Inflammatory macrophage treated with lipopolysaccharide for 4 hours (primary cell): ENCODE data around the gene FMNL2.
"Not testable (repeated sequence)": the region's sequence is repeated elsewhere in the genome, so short reads cannot be mapped to it uniquely, and the experiment has no call there.

Source experiments
- DNase-seq: peaks from one replicate; pipeline ENCODE4 v3.0.0-alpha.2; 2020

The FMNL2 gene

DNA sequence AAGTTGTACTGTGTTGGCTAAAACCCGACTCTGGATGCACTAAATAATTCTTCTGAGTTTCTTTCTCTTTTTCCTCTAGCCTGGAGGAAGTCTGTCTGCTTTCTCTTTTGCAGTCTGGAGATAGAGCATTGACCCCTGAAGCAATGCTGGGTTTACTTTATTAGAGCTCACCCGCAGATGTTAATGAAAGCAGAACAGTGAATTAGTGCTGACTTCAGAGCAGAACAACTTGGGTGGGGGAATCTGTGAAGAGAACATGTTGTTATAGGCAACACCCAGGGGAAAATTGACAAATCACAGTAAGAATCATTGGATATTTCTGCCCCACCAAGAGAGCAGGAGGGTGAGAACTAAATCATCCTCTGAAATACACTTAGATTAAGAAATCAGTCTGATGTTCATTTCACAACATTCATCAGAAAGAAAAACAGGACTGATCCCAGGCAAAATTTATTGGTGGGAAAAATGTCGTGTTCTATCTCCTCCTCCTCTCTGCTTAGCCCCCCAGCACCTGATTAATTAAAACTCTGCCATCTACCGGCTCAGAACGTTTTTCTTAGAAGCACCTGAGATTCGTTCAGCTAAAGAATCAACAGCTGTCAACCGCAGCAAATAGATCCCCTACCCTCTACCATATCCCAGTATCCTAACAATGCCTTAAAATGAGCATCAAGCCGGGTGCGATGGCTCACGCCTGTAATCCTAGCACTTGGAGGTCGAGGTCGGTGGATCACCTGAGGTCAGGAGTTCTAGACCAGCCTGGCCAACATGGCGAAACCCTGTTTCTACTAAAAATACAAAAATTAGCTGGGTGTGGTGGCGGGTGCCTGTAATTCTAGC, 165.1 kb downstream of the FMNL2 start:
- DNase-seq, result peak; percentile 97

DNA sequence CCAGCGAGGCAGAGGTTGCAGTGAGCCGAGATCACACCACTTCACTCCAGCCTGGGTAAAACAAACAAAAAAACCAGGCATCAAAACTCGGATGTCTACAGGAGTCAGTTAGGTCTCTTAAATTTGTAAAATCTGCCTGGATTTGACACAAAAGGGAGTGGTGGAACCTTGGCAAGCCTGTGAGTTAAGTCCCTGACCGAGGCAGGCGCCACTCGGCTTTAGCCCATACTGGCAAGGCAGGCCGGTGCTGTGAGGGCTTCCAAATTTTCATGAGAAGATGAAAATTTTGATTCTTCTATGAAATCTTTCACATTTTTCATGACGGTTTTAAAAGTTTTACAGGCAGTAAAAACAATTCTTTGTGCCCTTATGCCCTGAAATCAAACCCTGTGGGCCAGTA, 165.8 kb downstream of the FMNL2 start:
- DNase-seq, result no peak

DNA sequence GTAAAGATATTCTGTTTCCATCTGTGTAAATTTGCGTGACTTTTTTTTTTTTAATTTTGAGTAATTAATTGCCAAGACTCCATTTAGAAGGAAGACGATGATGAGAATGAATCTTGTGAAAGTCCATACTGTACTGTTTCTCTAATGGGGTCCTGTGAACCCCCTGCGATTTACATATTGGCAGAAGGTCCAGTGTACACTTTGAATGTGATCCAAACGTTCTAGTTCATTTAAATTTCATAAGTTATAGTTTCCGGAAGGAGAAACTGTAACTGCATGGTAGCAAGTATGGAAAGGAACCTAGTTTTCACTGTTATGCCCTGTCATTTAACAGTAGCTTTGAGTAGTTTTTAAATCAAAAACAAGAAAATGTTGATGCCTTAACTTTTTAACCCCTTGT, 166.7 kb downstream of the FMNL2 start:
- DNase-seq, result no peak

DNA sequence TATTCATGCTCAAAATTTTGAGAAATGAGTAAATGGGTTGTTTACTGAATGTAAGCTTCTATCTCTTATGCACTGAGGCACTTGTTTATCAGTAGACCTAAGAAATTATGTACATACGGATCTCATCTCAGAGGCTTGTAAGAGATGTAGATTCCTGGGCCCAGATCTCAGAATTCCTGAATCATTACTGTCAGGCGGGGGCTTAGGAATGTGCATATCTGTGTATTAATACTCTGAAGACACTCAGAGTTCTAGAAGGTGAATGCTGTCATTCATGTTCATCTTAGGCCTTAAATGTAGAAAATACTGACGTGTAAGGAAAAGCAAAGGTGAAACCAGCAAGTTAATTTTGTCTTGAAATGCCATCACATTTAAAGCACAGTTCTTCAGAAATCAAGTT, 169.6 kb downstream of the FMNL2 start:
- DNase-seq, result no peak

DNA sequence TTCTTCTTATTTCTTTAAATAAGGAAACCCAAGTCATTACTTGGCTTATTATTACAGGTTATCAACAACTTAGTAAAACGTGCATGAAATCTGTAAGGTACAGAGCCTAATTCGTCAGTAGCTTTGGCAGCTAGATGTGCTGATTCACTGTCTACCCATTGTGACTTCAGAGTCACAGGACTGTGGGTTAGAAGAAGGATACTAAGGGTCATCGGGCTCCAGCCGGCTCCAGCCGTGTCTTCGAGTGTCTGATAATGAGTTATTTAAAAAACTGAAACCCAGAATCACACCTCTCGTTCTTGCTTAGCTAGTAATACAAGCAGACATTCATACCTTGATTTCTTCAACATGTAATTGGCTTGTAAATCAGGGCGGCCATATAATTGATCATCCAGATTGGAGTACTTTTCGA, 170.5 kb downstream of the FMNL2 start:
- DNase-seq, result peak; percentile 93

DNA sequence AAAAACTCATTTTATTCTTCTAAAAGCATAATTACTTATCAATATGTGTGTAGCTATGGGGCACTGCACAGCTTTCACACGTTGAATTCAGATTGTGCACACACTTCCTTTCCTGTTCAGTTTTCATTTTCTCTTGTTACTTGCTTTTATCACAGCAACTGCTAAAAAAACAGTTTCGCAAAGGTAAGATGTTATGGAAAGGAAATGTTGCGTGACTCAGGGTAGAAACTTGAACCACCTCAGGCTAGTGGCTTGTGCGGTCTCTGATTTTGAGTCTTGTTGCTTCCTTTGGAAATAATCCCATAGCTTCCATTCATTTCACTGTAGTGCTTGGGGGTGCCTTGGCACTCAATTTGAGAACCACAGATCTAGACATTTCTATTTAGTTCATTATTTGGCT, 171.9 kb downstream of the FMNL2 start:
- no peak for DNase-seq

DNA sequence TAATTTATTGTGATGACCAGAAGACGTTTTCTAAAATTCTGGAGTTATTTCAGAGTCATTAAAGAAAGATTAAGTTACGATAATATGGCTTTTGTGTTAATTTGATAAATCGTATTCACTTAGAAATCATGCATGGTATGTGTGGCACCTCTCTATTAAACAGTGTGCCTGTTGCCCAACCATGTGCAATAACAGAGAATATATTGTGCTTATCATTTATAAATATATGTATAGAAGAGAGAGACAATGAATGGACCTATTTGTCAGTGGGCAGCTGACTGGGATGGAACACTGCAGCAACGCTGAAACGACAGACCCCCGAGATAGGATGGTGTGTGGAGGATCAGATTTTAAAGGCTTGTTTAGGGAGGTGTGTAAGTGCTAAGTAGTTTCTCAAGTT, 172.9 kb downstream of the FMNL2 start:
- DNase-seq, result no peak

DNA sequence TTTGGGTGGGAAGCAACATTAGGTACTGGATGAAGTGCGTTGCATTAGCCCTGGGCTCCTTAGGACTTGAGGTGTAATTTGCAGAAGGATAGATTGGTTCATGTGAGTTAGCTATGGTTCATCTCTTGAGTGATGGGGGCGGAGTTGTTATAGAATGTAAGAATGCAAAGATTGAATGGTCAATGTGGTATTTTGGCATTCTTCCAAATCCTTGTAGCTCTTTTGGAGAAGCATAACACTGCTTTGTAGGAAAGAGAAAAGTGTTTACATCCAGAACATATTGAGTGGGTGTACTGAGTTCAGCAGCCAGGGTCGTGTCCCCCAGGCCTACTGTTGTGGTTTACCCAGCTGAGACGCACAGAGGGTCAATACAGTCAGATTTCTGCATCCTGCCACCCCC, 173.5 kb downstream of the FMNL2 start:
- peak; percentile 16 for DNase-seq

DNA sequence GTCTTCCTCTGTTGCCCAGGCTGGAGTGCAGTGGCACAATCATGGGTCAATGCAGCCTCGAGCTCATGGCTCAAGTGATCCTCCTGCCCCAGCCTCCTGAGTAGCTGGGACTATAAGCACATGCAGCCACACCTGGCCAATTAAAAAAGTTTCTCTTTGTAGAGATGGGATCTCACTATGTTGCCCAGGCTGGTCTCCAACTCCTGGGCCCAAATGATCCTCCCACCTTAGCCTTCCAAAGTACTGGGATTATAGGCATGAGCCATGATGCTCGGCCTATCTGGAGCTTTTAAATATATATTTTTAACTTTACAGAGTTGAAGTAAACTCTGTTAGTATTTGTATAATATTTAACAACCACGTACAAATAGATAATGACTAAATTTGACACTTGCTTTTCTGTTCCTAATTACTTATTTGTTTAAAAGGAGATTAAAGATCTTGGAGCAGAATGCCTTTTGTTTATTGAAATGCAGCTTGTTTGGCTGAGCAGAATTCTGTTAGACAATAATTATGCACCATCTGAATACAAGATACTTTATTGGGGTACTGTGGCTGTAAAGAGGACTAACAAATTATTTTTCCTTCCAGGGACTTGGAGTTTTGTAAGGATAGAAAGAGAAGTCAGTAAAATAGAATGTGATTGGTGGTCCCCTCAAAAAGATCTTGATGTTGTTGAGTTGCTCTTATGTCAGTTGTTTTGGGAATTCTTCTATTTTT, 175.0 kb downstream of the FMNL2 start:
- no peak for DNase-seq

DNA sequence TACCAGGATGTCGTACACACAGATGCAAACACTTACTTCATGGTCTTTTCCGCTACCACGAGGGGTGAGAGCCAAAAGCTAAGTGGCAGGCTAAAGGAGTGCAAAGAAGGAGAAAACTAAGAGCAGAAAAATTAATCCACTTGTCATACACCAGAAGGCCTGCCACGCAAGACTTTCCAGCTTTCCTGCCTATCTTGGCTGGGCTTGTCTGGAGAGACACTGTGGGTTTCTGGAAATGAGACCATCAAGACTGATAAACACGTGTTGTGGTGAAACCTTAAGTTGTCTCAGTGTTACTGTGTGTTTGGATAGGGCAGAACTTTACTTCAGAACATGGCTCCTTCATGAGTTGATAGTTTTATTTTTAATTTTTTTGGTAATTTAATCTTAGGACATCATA, 175.6 kb downstream of the FMNL2 start:
- no peak for DNase-seq

DNA sequence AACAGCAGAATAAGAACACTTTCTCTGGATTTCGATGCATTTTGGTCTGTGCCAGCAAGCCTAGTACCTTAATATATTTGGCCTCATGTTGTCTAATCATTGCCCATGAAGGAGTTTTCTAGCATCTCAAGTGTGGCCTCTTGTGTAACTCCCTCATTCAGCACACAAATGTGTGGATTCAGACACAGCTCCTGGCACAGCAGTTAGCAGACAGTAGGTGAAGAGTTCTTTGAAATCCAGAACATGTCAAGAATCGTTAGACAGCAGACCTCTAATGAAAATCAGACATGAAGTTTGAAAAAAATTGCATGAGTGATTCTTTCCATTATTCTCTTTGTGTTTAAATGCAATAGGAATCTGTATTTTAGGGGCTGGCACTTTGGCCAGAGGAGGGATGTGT, 177.0 kb downstream of the FMNL2 start:
- DNase-seq, result no peak

DNA sequence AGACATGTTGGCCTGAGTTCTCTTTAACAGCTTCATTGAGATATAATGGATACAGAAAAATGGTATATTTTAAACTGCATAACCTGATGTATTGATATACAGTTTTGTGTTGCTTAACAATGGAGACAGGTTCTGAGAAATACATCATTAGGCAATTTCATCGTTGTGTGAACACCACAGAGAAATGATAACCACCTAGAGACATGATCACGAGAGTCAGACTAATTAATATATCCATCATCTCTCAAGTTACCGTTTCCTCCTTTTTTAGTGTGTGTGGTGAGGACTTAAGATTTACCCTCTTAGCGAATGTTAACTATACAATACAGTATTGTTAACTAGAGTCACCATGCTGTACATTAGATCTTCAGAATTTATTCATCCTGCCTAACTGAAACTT, 178.1 kb downstream of the FMNL2 start:
- no peak for DNase-seq

DNA sequence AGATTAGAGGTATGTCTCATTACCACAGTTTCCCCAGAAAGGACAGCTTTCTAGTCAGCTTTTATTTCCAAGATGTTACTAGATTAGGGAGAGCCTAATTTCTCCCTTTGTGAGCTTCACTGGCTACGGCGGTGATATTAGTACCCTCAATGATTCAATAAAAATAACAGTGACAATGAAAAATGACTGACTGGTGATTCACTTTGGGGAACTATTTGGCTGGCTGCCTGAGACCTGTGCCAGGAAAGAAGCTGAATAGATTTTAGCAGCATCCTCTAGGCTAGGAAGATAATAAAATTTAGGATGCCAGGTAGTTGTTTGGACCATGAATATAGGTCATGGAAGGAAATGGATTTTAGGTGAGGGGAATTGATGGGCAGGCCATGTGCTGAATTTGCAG, 178.7 kb downstream of the FMNL2 start:
- DNase-seq, result no peak

DNA sequence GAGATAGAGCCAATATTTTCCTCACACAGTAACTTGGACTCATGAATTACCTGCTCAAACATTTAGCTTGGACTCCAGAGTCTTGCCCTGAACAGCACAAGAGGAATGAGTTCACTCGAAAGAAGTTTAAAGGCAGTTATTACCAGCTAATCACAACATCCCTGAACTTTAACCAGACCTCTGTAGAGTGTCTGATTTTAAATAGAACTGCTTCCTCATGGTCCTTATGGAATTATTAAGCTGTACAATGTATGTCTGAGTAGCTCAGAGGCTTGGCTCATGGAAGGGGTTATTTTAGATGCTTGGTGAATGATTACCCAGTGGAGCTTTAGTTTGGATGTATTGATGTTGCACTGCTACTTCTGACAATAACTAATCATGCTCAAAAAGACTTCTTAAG, 183.1 kb downstream of the FMNL2 start:
- DNase-seq, result no peak

DNA sequence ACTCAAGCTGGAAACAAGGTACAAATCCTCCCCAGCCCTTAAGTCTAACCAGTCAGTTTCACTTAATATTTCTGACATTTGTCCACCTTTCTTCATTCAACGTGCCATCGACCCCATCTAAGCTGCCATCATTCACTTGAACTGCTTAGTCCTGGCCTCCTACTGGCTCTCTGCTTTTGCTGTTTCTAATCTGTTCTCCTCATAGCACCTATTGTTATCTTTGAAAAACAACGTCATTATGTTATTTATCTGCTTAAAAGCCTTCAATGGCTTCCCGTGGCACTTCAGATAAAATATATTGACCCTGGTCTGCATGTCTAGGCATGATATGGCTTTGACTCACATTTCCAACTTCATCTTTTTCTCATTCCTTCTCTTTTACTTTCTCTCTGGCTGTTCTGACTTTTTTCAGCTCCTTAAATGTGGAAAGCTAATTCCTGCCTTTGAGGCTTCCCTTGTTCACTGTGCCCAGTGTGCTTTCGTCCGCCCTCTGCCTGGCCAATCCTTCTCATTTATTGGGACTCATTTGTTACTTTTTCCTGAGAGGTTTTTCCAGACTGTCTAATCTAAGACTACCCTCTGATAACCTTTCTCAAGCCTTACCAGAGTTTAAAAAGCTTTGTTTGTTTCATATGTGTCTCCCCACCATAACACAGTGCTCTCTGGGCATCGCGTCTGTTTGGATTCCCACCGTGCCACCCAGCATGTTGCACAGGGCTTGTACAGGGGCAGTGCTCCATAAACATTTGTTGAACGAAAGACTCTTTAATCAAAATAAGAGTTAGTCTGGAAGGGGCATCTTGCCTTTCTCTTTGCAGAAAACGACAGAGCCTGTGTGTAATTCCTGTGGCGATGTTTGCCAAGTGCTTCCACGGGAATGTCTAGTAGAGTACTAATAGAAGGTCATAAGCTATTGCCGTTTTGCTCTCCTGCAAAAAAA, 183.9 kb downstream of the FMNL2 start:
- DNase-seq, result no peak

DNA sequence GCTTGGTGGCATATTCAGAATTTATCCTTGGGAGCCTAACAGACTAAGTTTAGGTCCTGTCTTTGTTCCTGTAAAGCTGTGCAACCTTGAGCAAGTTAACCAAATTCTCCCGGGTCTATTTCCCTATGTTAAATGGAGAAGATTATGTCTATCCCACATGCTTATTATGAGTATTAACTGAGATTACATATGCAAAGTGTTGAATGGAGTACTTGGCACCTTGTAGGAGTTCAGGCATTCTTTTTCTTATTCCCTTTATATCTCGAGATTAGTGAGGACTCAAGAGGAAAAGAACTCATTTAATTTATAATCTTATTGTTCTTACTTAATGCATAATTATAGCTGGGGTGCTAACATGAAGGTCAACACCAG, 184.6 kb downstream of the FMNL2 start:
- no peak for DNase-seq

DNA sequence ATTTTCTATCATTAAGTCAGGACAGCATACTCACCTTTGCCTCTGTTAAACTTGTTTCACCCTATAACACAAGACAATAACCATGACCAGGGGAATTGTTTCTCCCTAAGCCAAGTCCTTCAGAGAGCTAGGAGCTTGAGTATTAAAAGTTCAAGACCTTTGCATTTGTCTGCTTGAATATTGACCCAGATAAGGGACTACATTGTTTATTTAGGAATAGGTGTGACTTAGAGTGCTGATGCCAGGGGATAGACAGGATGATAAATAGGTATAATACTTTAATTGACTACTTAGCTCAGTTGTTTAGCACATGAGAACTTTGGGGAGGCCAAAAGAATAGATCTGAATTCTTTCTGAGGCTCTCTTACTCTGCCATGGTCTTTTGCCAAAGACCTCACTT, 185.8 kb downstream of the FMNL2 start:
- DNase-seq, result no peak

DNA sequence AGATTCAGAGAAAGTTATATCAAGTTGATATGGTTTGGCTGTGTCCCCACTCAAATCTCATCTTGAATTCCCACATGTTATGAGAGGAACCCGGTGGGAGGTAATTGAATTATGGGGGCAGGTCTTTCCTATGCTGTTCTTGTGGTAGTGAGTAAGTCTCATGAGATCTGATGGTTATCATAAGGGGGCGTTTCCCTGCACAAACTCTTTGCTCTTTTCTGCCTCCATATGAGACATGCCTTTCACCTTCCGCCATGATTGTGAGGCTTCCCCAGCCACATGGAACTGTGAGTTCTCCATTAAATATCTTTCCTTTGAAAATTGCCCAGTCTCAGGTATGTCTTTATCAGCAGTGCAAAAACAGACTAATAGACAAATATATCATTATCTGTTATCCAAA, 187.5 kb downstream of the FMNL2 start:
- DNase-seq, result not testable (repeated sequence)

DNA sequence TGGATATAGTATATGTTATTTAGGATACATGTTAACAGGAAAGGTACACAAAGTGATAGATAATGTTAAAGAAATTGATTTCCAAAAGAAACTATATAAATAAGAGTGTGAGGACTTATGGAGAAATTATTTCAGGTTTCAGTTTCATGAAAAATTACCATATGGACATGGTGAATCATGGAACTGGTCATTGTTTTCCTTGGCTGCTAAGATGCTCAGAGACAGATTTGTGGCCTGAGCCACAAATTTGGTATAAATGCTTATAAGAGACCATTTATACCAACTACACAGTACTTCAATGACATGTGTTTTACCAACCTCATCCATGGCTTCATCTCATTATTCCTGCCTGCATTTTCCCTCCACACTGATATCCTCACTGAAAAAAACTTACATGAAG, 188.1 kb downstream of the FMNL2 start:
- DNase-seq, result peak; percentile 27

DNA sequence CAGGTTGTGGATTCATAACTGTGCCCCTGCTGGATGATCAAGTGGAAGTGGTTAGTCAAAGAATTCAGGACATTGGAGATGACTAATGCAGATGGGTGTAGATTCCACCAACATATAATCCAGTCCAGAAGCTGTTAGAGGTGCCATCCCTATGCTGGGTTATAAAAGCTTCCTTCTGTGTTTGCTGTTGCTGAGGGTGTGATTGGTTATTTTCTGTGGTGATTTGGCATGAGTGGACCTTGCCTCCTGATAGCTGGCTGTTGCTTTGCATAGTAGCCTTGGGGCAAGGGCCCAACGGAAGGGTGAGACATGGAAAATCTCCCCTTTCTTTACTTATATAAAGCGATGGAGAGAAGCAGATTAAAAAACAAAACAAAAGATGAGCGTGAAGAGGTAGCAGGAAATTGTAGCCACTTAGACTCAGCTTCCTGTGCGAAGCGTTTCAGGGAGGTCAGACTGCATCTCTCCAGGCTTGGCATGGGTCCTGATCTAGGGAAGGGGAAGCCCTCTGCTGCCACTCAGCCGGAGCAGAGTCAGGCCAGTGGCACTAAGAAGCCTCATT, 190.4 kb downstream of the FMNL2 start:
- DNase-seq, result no peak

DNA sequence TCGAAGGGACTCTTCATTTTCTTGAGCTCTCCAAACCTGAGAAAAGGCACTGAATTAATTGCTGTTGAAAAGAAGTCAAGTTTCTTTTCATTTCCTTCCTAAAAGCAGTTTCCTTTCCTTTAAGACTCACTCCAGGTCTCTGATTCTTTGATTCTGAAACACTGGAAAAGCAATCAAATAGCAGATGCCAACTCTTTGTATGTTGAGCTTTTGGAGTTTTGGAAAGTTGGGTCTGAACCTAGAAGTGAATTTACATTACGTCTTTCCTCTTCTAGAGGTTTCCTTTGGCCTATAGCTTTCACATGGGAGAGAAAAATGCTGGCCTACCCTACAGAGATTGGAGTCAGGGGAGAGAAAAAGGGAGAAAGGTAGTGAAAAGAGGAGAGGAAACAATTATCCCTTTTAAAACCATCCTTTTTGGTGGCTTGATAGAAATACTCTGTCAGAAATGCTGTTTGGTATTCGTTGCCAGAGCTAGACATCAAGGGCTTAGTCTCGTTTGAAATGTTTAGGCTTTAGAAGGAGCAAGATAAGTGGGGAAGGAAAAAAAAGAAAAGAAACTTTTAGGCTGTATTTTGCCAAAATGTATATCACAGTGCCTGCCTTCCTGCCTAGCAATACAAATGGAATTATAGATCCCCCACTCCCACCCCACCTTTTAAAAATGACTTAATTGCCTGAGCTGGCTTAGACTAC, 194.6 kb downstream of the FMNL2 start:
- no peak for DNase-seq

DNA sequence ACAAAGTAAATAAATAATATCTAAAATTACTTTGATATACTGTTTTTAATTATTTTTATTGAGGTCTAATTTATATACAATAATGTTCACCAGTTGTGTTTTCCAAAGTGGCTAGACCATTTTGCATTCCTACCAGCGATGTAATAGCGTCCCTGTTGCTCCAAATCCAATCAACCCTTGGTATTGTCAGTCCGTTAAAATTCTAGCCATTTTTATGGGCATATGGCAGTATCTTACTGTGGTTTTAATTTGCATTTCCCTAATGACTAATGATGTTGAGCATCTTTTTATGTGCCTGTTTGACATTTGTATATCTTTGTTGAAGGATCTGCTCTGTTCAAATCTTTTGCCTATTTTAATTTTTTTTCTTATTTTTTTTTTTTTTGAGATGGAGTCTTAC, 197.3 kb downstream of the FMNL2 start:
- DNase-seq, result no peak
